IMR-90 (cell line): ENCODE data around the gene NOVA2. TPM values are rescaled to one million over a fixed set of nuclear protein-coding genes. Genes with fewer than 3 reads are reported as not detected.

Source experiments
- ATAC-seq: fragments of 200-7000 bp; cut with Tn5 transposase; 2 replicates; pipeline ENCODE4 v1.9.1; 2020; ENCODE audit warnings: low read depth, mild to moderate bottlenecking, moderate library complexity
- BruUV-seq: library from RNA; stranded (reverse); fragments of 400-500 nt; replicated peaks from 2 replicates; lab custom pipeline; 2021; lab: Mats Ljungman, UMichigan
- CTCF ChIA-PET: fragments of 300-600 bp; formaldehyde crosslinking; extraction: SDS; loops from one replicate; lab custom pipeline; 2021; ENCODE audit warnings: antibody characterized with exemption; lab: Yijun Ruan, JAX
- POLR2A ChIA-PET: fragments of 300-600 bp; sonication (Branson Sonifier 250); formaldehyde crosslinking; loops from one replicate; lab custom pipeline; 2022; ENCODE audit warnings: antibody characterized with exemption; ENCODE audit not compliant: unreplicated experiment; lab: Charles Lee
- DNase-seq: peaks from one replicate; pipeline ENCODE4 v3.0.0; 2013
- H2AFZ ChIP-seq: replicated peaks from 2 replicates; pipeline ENCODE3; 2013; ENCODE audit warnings: low read length, mild to moderate bottlenecking; ENCODE audit not compliant: poor library complexity
- H2AK5ac ChIP-seq: 2 replicates; pipeline ENCODE4 v1.6.1; 2013; ENCODE audit warnings: low read depth, low read length, inconsistent platforms
- H2AK9ac ChIP-seq: replicated peaks from 2 replicates; pipeline ENCODE3; 2013; ENCODE audit warnings: mild to moderate bottlenecking, low read depth, low read length, moderate library complexity; ENCODE audit not compliant: poor library complexity
- H2BK120ac ChIP-seq: 2 replicates; pipeline ENCODE4 v1.6.1; 2013; ENCODE audit warnings: low read depth, low read length, inconsistent platforms
- H2BK15ac ChIP-seq: 3 replicates; pipeline ENCODE4 v1.6.1; 2013; ENCODE audit warnings: low read depth, low read length, inconsistent platforms
- H2BK20ac ChIP-seq: 2 replicates; pipeline ENCODE4 v1.6.1; 2013; ENCODE audit warnings: low read depth, mild to moderate bottlenecking, inconsistent platforms, low read length, moderate library complexity
- H2BK5ac ChIP-seq: 2 replicates; pipeline ENCODE4 v1.6.1; 2013; ENCODE audit warnings: mild to moderate bottlenecking, low read depth, low read length, inconsistent platforms; ENCODE audit not compliant: poor library complexity, severe bottlenecking
- H3K14ac ChIP-seq: replicated peaks from 2 replicates; pipeline ENCODE4 v1.6.1; 2013; ENCODE audit warnings: low read depth, low read length, inconsistent platforms
- H3K18ac ChIP-seq: 2 replicates; pipeline ENCODE4 v1.6.1; 2013; ENCODE audit warnings: low read depth, low read length, control low read depth
- H3K23ac ChIP-seq: 2 replicates; pipeline ENCODE4 v1.6.1; 2013; ENCODE audit warnings: low read depth, low read length, inconsistent platforms
- H3K27ac ChIP-seq: 2 replicates; pipeline ENCODE4 v1.5.1; 2013; ENCODE audit warnings: mild to moderate bottlenecking, control low read depth, low read length; ENCODE audit not compliant: insufficient read depth
- H3K27me3 ChIP-seq: 2 replicates; pipeline ENCODE4 v1.6.1; 2013; ENCODE audit warnings: low read length; ENCODE audit not compliant: control insufficient read depth, insufficient read depth
- H3K36me3 ChIP-seq: 2 replicates; pipeline ENCODE4 v1.6.1; 2013; ENCODE audit warnings: low read length, mixed read lengths; ENCODE audit not compliant: control insufficient read depth, insufficient read depth
- H3K4ac ChIP-seq: 2 replicates; pipeline ENCODE4 v1.6.1; 2013; ENCODE audit warnings: low read depth, low read length, inconsistent platforms
- H3K4me1 ChIP-seq: 2 replicates; pipeline ENCODE4 v1.6.1; 2013; ENCODE audit warnings: low read length, mixed read lengths; ENCODE audit not compliant: control insufficient read depth, insufficient read depth
- H3K4me2 ChIP-seq: 2 replicates; pipeline ENCODE4 v1.6.1; 2013; ENCODE audit warnings: low read depth, mild to moderate bottlenecking, control low read depth, low read length, moderate library complexity
- H3K4me3 ChIP-seq: 2 replicates; pipeline ENCODE4 v1.5.1; 2013; ENCODE audit warnings: low read depth, mild to moderate bottlenecking, control low read depth, low read length, moderate library complexity; ENCODE audit not compliant: insufficient read depth
- H3K56ac ChIP-seq: 2 replicates; pipeline ENCODE4 v1.6.1; 2013; ENCODE audit warnings: low read length, inconsistent platforms; ENCODE audit not compliant: insufficient read depth; ENCODE audit errors: extremely low read depth
- H3K79me1 ChIP-seq, 2 experiments: 2 replicates each; pipeline ENCODE4 v1.6.1; 2013; ENCODE audit warnings: low read length in 2 of 2, inconsistent platforms in 1 of 2, low read depth in 1 of 2
- H3K9ac ChIP-seq: 2 replicates; pipeline ENCODE4 v1.6.1; 2013; ENCODE audit warnings: low read depth, low read length, control low read depth
- H3K9me1 ChIP-seq: 2 replicates; pipeline ENCODE4 v1.6.1; 2013; ENCODE audit warnings: low read length, inconsistent platforms; ENCODE audit not compliant: insufficient read depth
- H3K9me3 ChIP-seq: 2 replicates; pipeline ENCODE4 v1.6.1; 2013; ENCODE audit warnings: low read length; ENCODE audit not compliant: control insufficient read depth, insufficient read depth
- H4K20me1 ChIP-seq: 2 replicates; pipeline ENCODE4 v1.6.1; 2013; ENCODE audit warnings: low read length, inconsistent platforms; ENCODE audit not compliant: insufficient read depth
- H4K5ac ChIP-seq: 2 replicates; pipeline ENCODE4 v1.6.1; 2013; ENCODE audit warnings: mild to moderate bottlenecking, low read depth, low read length, control low read depth
- H4K8ac ChIP-seq, 2 experiments: 2 replicates each; pipeline ENCODE4 v1.6.1; 2013; ENCODE audit warnings: low read depth in 2 of 2, low read length in 2 of 2, control low read depth in 1 of 2, inconsistent platforms in 1 of 2
- H4K91ac ChIP-seq: 2 replicates; pipeline ENCODE4 v1.6.1; 2013; ENCODE audit warnings: low read depth, low read length, inconsistent platforms; ENCODE audit not compliant: insufficient read depth
- CEBPB ChIP-seq: IDR thresholded peaks from 2 replicates; pipeline ENCODE4 v1.6.1; 2012; ENCODE audit warnings: low read depth, low read length, improper control_type of control experiment
- FOS ChIP-seq: fragments of 150-350 bp; IDR thresholded peaks from 2 replicates; pipeline ENCODE4 v1.6.1; 2016; ENCODE audit warnings: low read depth, low read length
- MAZ ChIP-seq: IDR thresholded peaks from 2 replicates; pipeline ENCODE4 v1.6.1; 2012; ENCODE audit warnings: low read depth, mild to moderate bottlenecking, low read length, improper control_type of control experiment, moderate library complexity, borderline replicate concordance
- MXI1 ChIP-seq: IDR thresholded peaks from 2 replicates; pipeline ENCODE4 v1.6.1; 2012; ENCODE audit warnings: low read depth, mild to moderate bottlenecking, low read length, moderate library complexity, borderline replicate concordance
- RCOR1 ChIP-seq: IDR thresholded peaks from 2 replicates; pipeline ENCODE4 v1.6.1; 2012; ENCODE audit warnings: mild to moderate bottlenecking, low read length, improper control_type of control experiment; ENCODE audit not compliant: insufficient replicate concordance
- RFX5 ChIP-seq: IDR thresholded peaks from 2 replicates; pipeline ENCODE4 v1.8.0; 2012; ENCODE audit warnings: low read depth, mild to moderate bottlenecking, low read length, moderate library complexity
- WGBS, 2 experiments: methylation state at CpG; one replicate each; pipeline versions ENCODE4 v1.1.5 to v1.1.7; 2013; ENCODE audit warnings: missing lambda C conversion rate in 2 of 2; ENCODE audit not compliant: insufficient read length in 1 of 2; ENCODE audit errors: extremely low coverage in 2 of 2; 5-methylcytosine and 5-hydroxymethylcytosine counted together
- dilution Hi-C: fragments of 300-500 bp; cut with HindIII; formaldehyde crosslinking; loops from one replicate; pipeline ENCODE4 v1.14.3; 2018; ENCODE audit warnings: low sequenced_read_pairs; ENCODE audit not compliant: unreplicated experiment
- in situ Hi-C: fragments of 300-500 bp; cut with MboI; formaldehyde crosslinking; loops from 3 replicates; pipeline ENCODE4 v1.14.3; 2019; ENCODE audit warnings: low sequenced_read_pairs, inconsistent platforms, mixed read lengths
- intact Hi-C: fragments of 100-400 bp; cut with micrococcal nuclease; formaldehyde crosslinking; loops from 2 replicates; pipeline ENCODE4 v1.10.0; 2022
- polyA plus RNA-seq, 3 experiments: library from polyadenylated mRNA; depleted of rRNA; stranded (reverse); fragments of >200 nt; gene quantifications; 2 replicates each; pipeline ENCODE4 v1.2.3, GENCODE V29; 2012; ENCODE audit warnings: low replicate concordance in 1 of 3
- total RNA-seq: library from RNA; depleted of rRNA; stranded (reverse); fragments of >200 nt; gene quantifications from 2 replicates; pipeline ENCODE4 v1.2.3, GENCODE V29; 2012

NOVA2 gene
- total and polyA plus RNA-seq, 2 of the 4 experiments (the other 2 are of a cell fraction), result 0.03 TPM; not detected in 1

- in situ Hi-C loops (no loop called here), intact Hi-C loops (no loop called here), dilution Hi-C loops (no loop called here)
- H3K9me3 ChIP-seq, result no peaks in the 10 kb centered on the region; the same call in none of the 2 replicates
- peaks cover 56% of the 10 kb centered on the region for H3K27me3 ChIP-seq
- H3K27ac ChIP-seq, result no peak overlapping the region
- H2BK20ac ChIP-seq, result no peak overlapping the region
- H2AK5ac ChIP-seq, result no peak overlapping the region
- H3K9me1 ChIP-seq, result no peaks in the 10 kb centered on the region
- H3K14ac ChIP-seq, result no peak overlapping the region
- H2BK5ac ChIP-seq, result no peak overlapping the region
- ATAC-seq, result no peak
- no peak overlapping the region for H4K91ac ChIP-seq
- no peak overlapping the region for H4K8ac ChIP-seq
- H3K23ac ChIP-seq, result no peak overlapping the region
- no peaks in the 10 kb centered on the region for H3K79me1 ChIP-seq
- ChIA-PET CTCF (no interaction called here), POLR2A (no interaction called here)
- WGBS, 2 experiments, result 5% methylated on average over 7 of the region's 19 CpGs; no CpG with 5 or more reads in 1 of the 2 experiments
- H4K5ac ChIP-seq, result no peak overlapping the region
- H4K20me1 ChIP-seq, result no peaks in the 10 kb centered on the region
- no peak overlapping the region for H3K4ac ChIP-seq
- no peaks in the 10 kb centered on the region for H3K4me1 ChIP-seq
- no peak overlapping the region for H3K18ac ChIP-seq
- H3K9ac ChIP-seq, result no peak overlapping the region
- H2BK15ac ChIP-seq, result no peak overlapping the region
- no peak overlapping the region for H2BK120ac ChIP-seq
- H3K4me2 ChIP-seq, result no peak overlapping the region
- no peak overlapping the region for H2AK9ac ChIP-seq
- H3K4me3 ChIP-seq, result no peak overlapping the region
- H3K36me3 ChIP-seq, result no peaks in the 10 kb centered on the region
- no TSS peak for BruUV-seq
- H3K56ac ChIP-seq, result no peak overlapping the region
- no peak overlapping the region for H2AFZ ChIP-seq
- no peak for DNase-seq
- TF ChIP-seq MAZ (no peak), CEBPB (no peak), FOS (no peak), RFX5 (no peak), RCOR1 (no peak), MXI1 (no peak)
Observed at GRCh38 chr19:45934551-45935230, 39.0 kb downstream of the NOVA2 start.
